OCI-LY1 (cell line): ENCODE data around the gene RPS6KL1.

Experiments
- H2AFZ ChIP-seq: fragments of 200-600 bp; sonication (generic), shearing (Covaris generic); 2 replicates; pipeline ENCODE4 v1.6.0; 2014; ENCODE audit warnings: antibody characterized with exemption, mild to moderate bottlenecking, low read length
- H3F3A ChIP-seq: fragments of 200-600 bp; sonication (generic), shearing (Covaris generic); 2 replicates; pipeline ENCODE4 v1.6.0; 2014; ENCODE audit warnings: mild to moderate bottlenecking, antibody characterized with exemption, low read length, moderate library complexity; ENCODE audit not compliant: insufficient read depth
- H3K27ac ChIP-seq: fragments of 200-600 bp; sonication (generic); 2 replicates; pipeline ENCODE4 v1.5.1; 2014; ENCODE audit warnings: low read length, mixed run types, mild to moderate bottlenecking, low read depth; ENCODE audit not compliant: poor library complexity, severe bottlenecking
- H3K27me3 ChIP-seq: fragments of 200-600 bp; sonication (generic); 2 replicates; pipeline ENCODE4 v1.6.0; 2014; ENCODE audit warnings: antibody characterized with exemption, mild to moderate bottlenecking, low read length, moderate library complexity; ENCODE audit not compliant: insufficient read depth
- H3K36me3 ChIP-seq: fragments of 200-600 bp; sonication (generic); 2 replicates; pipeline ENCODE4 v1.6.1; 2014; ENCODE audit warnings: mild to moderate bottlenecking, antibody characterized with exemption, low read length, moderate library complexity, mixed read lengths; ENCODE audit not compliant: insufficient read depth
- H3K4me1 ChIP-seq: fragments of 200-600 bp; sonication (generic); 2 replicates; pipeline ENCODE4 v1.5.1; 2014; ENCODE audit warnings: mild to moderate bottlenecking, low read length, moderate library complexity; ENCODE audit not compliant: insufficient read depth, severe bottlenecking
- H3K4me2 ChIP-seq: fragments of 200-600 bp; sonication (generic), shearing (Covaris generic); 2 replicates; pipeline ENCODE4 v1.6.1; 2014; ENCODE audit warnings: low read length
- H3K4me3 ChIP-seq: fragments of 200-600 bp; sonication (generic); 2 replicates; pipeline ENCODE4 v1.5.1; 2014; ENCODE audit warnings: low read length, low read depth, mild to moderate bottlenecking, mixed read lengths; ENCODE audit not compliant: poor library complexity, severe bottlenecking
- H3K79me2 ChIP-seq: fragments of 200-600 bp; shearing (Covaris generic); 2 replicates; pipeline ENCODE4 v1.6.1; 2016; ENCODE audit warnings: mixed run types, low read length, mixed read lengths; ENCODE audit not compliant: insufficient read depth
- H3K9ac ChIP-seq: fragments of 200-600 bp; sonication (generic), shearing (Covaris generic); 2 replicates; pipeline ENCODE4 v1.6.1; 2014; ENCODE audit warnings: mild to moderate bottlenecking, low read length, mixed read lengths
- H3K9me2 ChIP-seq: fragments of 200-600 bp; sonication (generic), shearing (Covaris generic); 2 replicates; pipeline ENCODE4 v1.6.1; 2014; ENCODE audit warnings: low read depth, mild to moderate bottlenecking, low read length, mixed read lengths
- H3K9me3 ChIP-seq: fragments of 200-600 bp; shearing (Covaris generic); 2 replicates; pipeline ENCODE4 v1.6.1; 2014; ENCODE audit warnings: low read length, mixed read lengths
- H4K20me1 ChIP-seq: fragments of 200-600 bp; sonication (generic), shearing (Covaris generic); 2 replicates; pipeline ENCODE4 v1.6.0; 2016; ENCODE audit warnings: mild to moderate bottlenecking, low read length; ENCODE audit not compliant: insufficient read depth
- EZH2 ChIP-seq: fragments of 200-600 bp; sonication (generic), shearing (Covaris generic); IDR thresholded peaks from 2 replicates; pipeline ENCODE4 v1.8.0; 2017; ENCODE audit warnings: borderline replicate concordance, mixed run types, mild to moderate bottlenecking, antibody characterized with exemption, low read length, moderate library complexity, mixed read lengths
- TF ChIP-seq, protein P1 (sequence below): fragments of 200-600 bp; sonication (generic), shearing (Covaris generic); IDR thresholded peaks from 2 replicates; pipeline ENCODE4 v1.5.1; 2017; ENCODE audit warnings: mild to moderate bottlenecking, antibody characterized with exemption, low read length, moderate library complexity, mixed read lengths

Gene RPS6KL1

DNA sequence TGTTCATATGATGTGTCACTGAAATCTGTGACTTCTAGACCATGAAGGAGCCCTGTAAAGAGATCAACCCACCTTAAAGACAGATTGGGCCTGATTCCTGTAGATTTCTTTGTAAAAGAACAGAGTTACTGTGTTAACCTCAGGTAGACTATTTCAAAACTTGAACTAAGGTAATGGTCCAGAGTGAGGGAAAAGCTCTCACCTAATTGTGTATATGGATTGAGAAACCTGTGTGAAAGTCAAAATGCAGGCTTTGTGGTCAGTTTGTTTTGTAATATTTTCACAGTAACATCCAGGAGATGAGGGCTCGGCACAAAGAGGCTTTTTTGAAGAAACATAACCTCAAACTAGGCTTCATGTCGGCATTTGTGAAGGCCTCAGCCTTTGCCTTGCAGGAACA, 25.0 kb downstream of the RPS6KL1 start:
- Histone ChIP-seq H3K36me3 (peaks cover 99% of the 10 kb centered on the region), H4K20me1 (no peaks in the 10 kb centered on the region), H3K79me2 (no peaks in the 10 kb centered on the region), H3K4me2 (no peak overlapping the region), H3K4me1 (no peaks in the 10 kb centered on the region), H3K9me2 (no peaks in the 10 kb centered on the region), H2AFZ (no peak overlapping the region), H3K27me3 (no peaks in the 10 kb centered on the region), H3K9me3 (no peaks in the 10 kb centered on the region), H3K27ac (no peak overlapping the region), H3K9ac (no peak overlapping the region), H3K4me3 (no peak overlapping the region), H3F3A (no peaks in the 10 kb centered on the region)
- TF ChIP-seq, protein P1, sequence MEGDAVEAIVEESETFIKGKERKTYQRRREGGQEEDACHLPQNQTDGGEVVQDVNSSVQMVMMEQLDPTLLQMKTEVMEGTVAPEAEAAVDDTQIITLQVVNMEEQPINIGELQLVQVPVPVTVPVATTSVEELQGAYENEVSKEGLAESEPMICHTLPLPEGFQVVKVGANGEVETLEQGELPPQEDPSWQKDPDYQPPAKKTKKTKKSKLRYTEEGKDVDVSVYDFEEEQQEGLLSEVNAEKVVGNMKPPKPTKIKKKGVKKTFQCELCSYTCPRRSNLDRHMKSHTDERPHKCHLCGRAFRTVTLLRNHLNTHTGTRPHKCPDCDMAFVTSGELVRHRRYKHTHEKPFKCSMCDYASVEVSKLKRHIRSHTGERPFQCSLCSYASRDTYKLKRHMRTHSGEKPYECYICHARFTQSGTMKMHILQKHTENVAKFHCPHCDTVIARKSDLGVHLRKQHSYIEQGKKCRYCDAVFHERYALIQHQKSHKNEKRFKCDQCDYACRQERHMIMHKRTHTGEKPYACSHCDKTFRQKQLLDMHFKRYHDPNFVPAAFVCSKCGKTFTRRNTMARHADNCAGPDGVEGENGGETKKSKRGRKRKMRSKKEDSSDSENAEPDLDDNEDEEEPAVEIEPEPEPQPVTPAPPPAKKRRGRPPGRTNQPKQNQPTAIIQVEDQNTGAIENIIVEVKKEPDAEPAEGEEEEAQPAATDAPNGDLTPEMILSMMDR, result no peak
- no peak for TF ChIP-seq EZH2

DNA sequence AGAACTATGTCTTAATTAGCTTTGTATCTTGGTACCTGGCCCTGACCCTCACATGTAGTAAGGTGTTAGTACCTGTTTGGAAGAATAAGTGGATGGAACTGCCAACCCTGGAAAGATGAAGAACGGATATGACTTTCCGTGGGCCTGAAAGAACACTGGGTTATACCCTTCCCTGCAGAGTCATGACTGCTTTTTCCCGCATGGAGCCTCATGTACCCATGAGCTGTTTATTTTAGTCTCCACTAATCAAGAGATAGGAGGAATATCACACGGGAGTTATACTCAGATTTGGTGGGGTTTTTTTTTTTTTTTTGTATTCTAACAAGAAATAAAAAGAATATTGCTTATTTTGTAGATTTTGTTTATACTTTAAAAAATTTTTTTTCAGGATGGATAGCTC, 25.4 kb downstream of the RPS6KL1 start:
- H3K27me3 ChIP-seq, result no peaks in the 10 kb centered on the region
- no peaks in the 10 kb centered on the region for H3K9me3 ChIP-seq
- no peaks in the 10 kb centered on the region for H3K79me2 ChIP-seq
- H4K20me1 ChIP-seq, result no peaks in the 10 kb centered on the region
- H3K4me1 ChIP-seq, result no peaks in the 10 kb centered on the region
- no peak overlapping the region for H3K4me3 ChIP-seq
- H3K36me3 ChIP-seq, result peaks cover 99% of the 10 kb centered on the region
- no peak overlapping the region for H3K9ac ChIP-seq
- no peak overlapping the region for H2AFZ ChIP-seq
- no peak overlapping the region for H3K27ac ChIP-seq
- TF ChIP-seq EZH2, result no peak
- TF ChIP-seq, protein P1, result no peak
- no peaks in the 10 kb centered on the region for H3K9me2 ChIP-seq
- H3F3A ChIP-seq, result no peaks in the 10 kb centered on the region
- H3K4me2 ChIP-seq, result no peak overlapping the region

DNA sequence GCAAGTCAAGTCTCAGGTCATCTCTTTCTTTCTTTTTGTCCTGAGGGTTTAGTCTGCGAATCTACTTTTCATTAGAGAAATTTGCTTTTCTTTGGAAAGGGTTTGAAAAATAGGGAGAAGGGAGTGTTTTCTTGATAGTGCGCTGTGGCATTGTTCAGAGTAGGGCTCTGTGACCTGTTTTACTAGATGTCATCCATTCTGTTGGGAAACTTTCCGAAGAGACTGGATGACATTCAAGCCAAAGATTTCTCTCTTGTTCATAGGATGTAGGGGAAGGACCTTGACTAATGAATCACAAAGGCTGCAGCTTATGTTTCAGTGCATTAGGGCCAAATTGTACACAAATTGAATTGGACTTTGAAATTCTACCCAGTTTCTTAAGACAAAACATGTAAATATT, 26.7 kb downstream of the RPS6KL1 start:
- H3K4me3 ChIP-seq, result no peak overlapping the region
- H3K9me3 ChIP-seq, result no peaks in the 10 kb centered on the region
- H4K20me1 ChIP-seq, result no peaks in the 10 kb centered on the region
- no peaks in the 10 kb centered on the region for H3F3A ChIP-seq
- H3K27ac ChIP-seq, result no peak overlapping the region
- H3K79me2 ChIP-seq, result no peaks in the 10 kb centered on the region
- H3K27me3 ChIP-seq, result no peaks in the 10 kb centered on the region
- H3K4me2 ChIP-seq, result no peak overlapping the region
- no peak for TF ChIP-seq EZH2
- TF ChIP-seq, protein P1, result no peak
- no peaks in the 10 kb centered on the region for H3K9me2 ChIP-seq
- H2AFZ ChIP-seq, result no peak overlapping the region
- no peaks in the 10 kb centered on the region for H3K4me1 ChIP-seq
- peaks cover 99% of the 10 kb centered on the region for H3K36me3 ChIP-seq
- H3K9ac ChIP-seq, result no peak overlapping the region
